ENCODE measurements around the gene COL21A1.
"Not testable (repeated sequence)": the region's sequence is repeated elsewhere in the genome, so short reads cannot be mapped to it uniquely, and the experiment has no call there.

COL21A1 gene

GRCh38 chr6:56246881-56247653 is at the start of gene COL21A1:
Gene COL21A1, minus strand, starts transcription at chr6:56247580. Its CDS starts 64,962 bp downstream, at chr6:56182618.
- no peak for DNase-seq (ENCODE audit: low read depth)

- DNase-seq (ENCODE audit: low read depth), result no peak
These were observed 46.4 kb upstream of the COL21A1 start for GRCh38 chr6:56293781-56294180.

GRCh38 chr6:56292505-56293181 is 45.3 kb upstream of the COL21A1 start:
- no peak for DNase-seq (ENCODE audit: low read depth)

GRCh38 chr6:56291302-56291917 is 44.0 kb upstream of the COL21A1 start:
- no peak for DNase-seq (ENCODE audit: low read depth)

GRCh38 chr6:56289721-56290120 is 42.3 kb upstream of the COL21A1 start:
- no peak for DNase-seq (ENCODE audit: low read depth)

- no peak for DNase-seq (ENCODE audit: low read depth)
These were observed 41.0 kb upstream of the COL21A1 start for GRCh38 chr6:56288347-56288746.

GRCh38 chr6:56282391-56282790 is 35.0 kb upstream of the COL21A1 start:
- DNase-seq (ENCODE audit: low read depth), result no peak

- DNase-seq (ENCODE audit: low read depth), result no peak
These were observed 32.7 kb upstream of the COL21A1 start for GRCh38 chr6:56280126-56280525.

GRCh38 chr6:56279331-56280080 is 32.1 kb upstream of the COL21A1 start:
- DNase-seq (ENCODE audit: low read depth), result no peak

GRCh38 chr6:56278171-56278591 is 30.8 kb upstream of the COL21A1 start:
- no peak for DNase-seq (ENCODE audit: low read depth)

- DNase-seq (ENCODE audit: low read depth), result no peak
These were observed 23.5 kb upstream of the COL21A1 start for GRCh38 chr6:56270812-56271441.

GRCh38 chr6:56268266-56268665 is 20.9 kb upstream of the COL21A1 start:
- DNase-seq (ENCODE audit: low read depth), result no peak

GRCh38 chr6:56266011-56266410 is 18.6 kb upstream of the COL21A1 start:
- no peak for DNase-seq (ENCODE audit: low read depth)

- DNase-seq (ENCODE audit: low read depth), result no peak
These were observed 16.4 kb upstream of the COL21A1 start for GRCh38 chr6:56263596-56264315.

- not testable (repeated sequence) for DNase-seq (ENCODE audit: low read depth)
These were observed 13.2 kb upstream of the COL21A1 start for GRCh38 chr6:56260593-56260992.

- DNase-seq (ENCODE audit: low read depth), result no peak
These were observed 12.1 kb upstream of the COL21A1 start for GRCh38 chr6:56259234-56260077.

GRCh38 chr6:56255349-56255748 is 8.0 kb upstream of the COL21A1 start:
- DNase-seq (ENCODE audit: low read depth), result no peak

GRCh38 chr6:56250266-56250665 is 2.9 kb upstream of the COL21A1 start:
- DNase-seq (ENCODE audit: low read depth), result no peak

GRCh38 chr6:56247654-56248122 is 308 bp upstream of the COL21A1 start:
- DNase-seq (ENCODE audit: low read depth), result no peak

- no peak for DNase-seq (ENCODE audit: low read depth)
These were observed 869 bp downstream of the COL21A1 start for GRCh38 chr6:56246541-56246880.

Measured in stimulated activated CD8-positive, alpha-beta memory T cell treated with anti-CD3 and anti-CD28 coated beads, Interleukin-15, amount 100 ng/mL, for 1 hour (primary cell).